RWPE2 (cell line): ENCODE measurements around the gene KSR1.

ENCODE experiments used
- ATAC-seq: fragments of 200-7000 bp; cut with Tn5 transposase; 3 replicates; pipeline ENCODE4 v1.9.1; 2021; ENCODE audit warnings: low read depth
- DNase-seq: peaks from one replicate; pipeline ENCODE4 v3.0.0-alpha.2; 2020; ENCODE audit warnings: low spot score
- H3K27ac ChIP-seq: fragments of 450-650 bp; 2 replicates; pipeline ENCODE4 v1.5.1; 2017; ENCODE audit warnings: mild to moderate bottlenecking; ENCODE audit not compliant: poor library complexity, severe bottlenecking
- H3K27me3 ChIP-seq: fragments of 250-450 bp; sonication (Bioruptor Pico); 2 replicates; pipeline ENCODE4 v1.5.1; 2021; ENCODE audit warnings: mild to moderate bottlenecking, moderate library complexity; ENCODE audit not compliant: insufficient read depth, poor library complexity, severe bottlenecking
- H3K36me3 ChIP-seq: fragments of 250-450 bp; sonication (Bioruptor Pico); 2 replicates; pipeline ENCODE4 v1.5.1; 2020; ENCODE audit warnings: low read depth, mild to moderate bottlenecking, moderate library complexity
- H3K4me1 ChIP-seq: fragments of 250-450 bp; sonication (Bioruptor Pico); 2 replicates; pipeline ENCODE4 v1.5.1; 2021; ENCODE audit warnings: mild to moderate bottlenecking, moderate library complexity; ENCODE audit not compliant: insufficient read depth, poor library complexity, severe bottlenecking
- H3K4me3 ChIP-seq: fragments of 250-450 bp; sonication (Bioruptor Pico); 2 replicates; pipeline ENCODE4 v1.5.1; 2021; ENCODE audit warnings: mild to moderate bottlenecking, moderate library complexity; ENCODE audit not compliant: severe bottlenecking
- H3K9me3 ChIP-seq: fragments of 250-450 bp; sonication (Bioruptor Pico); 2 replicates; pipeline ENCODE4 v1.5.1; 2021; ENCODE audit warnings: mild to moderate bottlenecking, moderate library complexity; ENCODE audit not compliant: severe bottlenecking
- CTCF ChIP-seq: fragments of 450-650 bp; IDR thresholded peaks from one replicate; pipeline ENCODE4 v1.5.1; 2017; ENCODE audit warnings: mild to moderate bottlenecking, moderate library complexity; ENCODE audit not compliant: poor library complexity, severe bottlenecking

Gene KSR1

GRCh38 chr17:27595208-27595607 is 139.0 kb downstream of the KSR1 start:
- Histone ChIP-seq H3K27me3 (no peaks in the 10 kb centered on the region), H3K36me3 (no peaks in the 10 kb centered on the region), H3K4me1 (peaks cover 3% of the 10 kb centered on the region), H3K4me3 (no peak overlapping the region), H3K9me3 (no peaks in the 10 kb centered on the region), H3K27ac (no peak overlapping the region)
- no peak for TF ChIP-seq CTCF
- ATAC-seq (no peak), DNase-seq (no peak)

GRCh38 chr17:27596096-27596495 is 139.8 kb downstream of the KSR1 start:
- Histone ChIP-seq H3K36me3 (no peaks in the 10 kb centered on the region), H3K27ac (no peak overlapping the region), H3K4me1 (peaks cover 3% of the 10 kb centered on the region), H3K27me3 (no peaks in the 10 kb centered on the region), H3K4me3 (no peak overlapping the region), H3K9me3 (no peaks in the 10 kb centered on the region)
- DNase-seq, result no peak
- TF ChIP-seq CTCF, result no peak
- ATAC-seq, result no peak

GRCh38 chr17:27596566-27597187 is 140.4 kb downstream of the KSR1 start:
- H3K4me1 ChIP-seq, result peaks cover 3% of the 10 kb centered on the region
- ATAC-seq (no peak), DNase-seq (no peak)
- no peak overlapping the region for H3K27ac ChIP-seq
- no peaks in the 10 kb centered on the region for H3K27me3 ChIP-seq
- no peak overlapping the region for H3K4me3 ChIP-seq
- no peaks in the 10 kb centered on the region for H3K36me3 ChIP-seq
- H3K9me3 ChIP-seq, result no peaks in the 10 kb centered on the region
- no peak for TF ChIP-seq CTCF

GRCh38 chr17:27597188-27597580 is 140.9 kb downstream of the KSR1 start:
- no peak for DNase-seq
- H3K4me3 ChIP-seq, result no peak overlapping the region
- peaks cover 3% of the 10 kb centered on the region for H3K4me1 ChIP-seq
- no peak for TF ChIP-seq CTCF
- no peaks in the 10 kb centered on the region for H3K9me3 ChIP-seq
- ATAC-seq, result no peak
- no peak overlapping the region for H3K27ac ChIP-seq
- H3K36me3 ChIP-seq, result no peaks in the 10 kb centered on the region
- H3K27me3 ChIP-seq, result no peaks in the 10 kb centered on the region

- ATAC-seq, result no peak
- Histone ChIP-seq H3K4me1 (peaks cover 3% of the 10 kb centered on the region), H3K9me3 (no peaks in the 10 kb centered on the region), H3K27me3 (no peaks in the 10 kb centered on the region), H3K36me3 (no peaks in the 10 kb centered on the region), H3K4me3 (no peak overlapping the region), H3K27ac (no peak overlapping the region)
- no peak for DNase-seq
- TF ChIP-seq CTCF, result no peak
These were observed 141.6 kb downstream of the KSR1 start for GRCh38 chr17:27597783-27598320.
